HCT116 (cell line): ENCODE results near the gene NFATC3. TPM values are rescaled to one million over a fixed set of nuclear protein-coding genes. Genes with fewer than 3 reads are reported as not detected.

ENCODE experiments used
- ATAC-seq: fragments of 200-7000 bp; cut with Tn5 transposase; 2 replicates; pipeline ENCODE4 v1.9.1; 2020; ENCODE audit warnings: mild to moderate bottlenecking, moderate library complexity
- BruUV-seq: library from RNA; stranded (reverse); fragments of 400-500 nt; replicated peaks from 2 replicates; lab custom pipeline; 2021; lab: Mats Ljungman, UMichigan
- CTCF ChIA-PET: fragments of 300-600 bp; sonication (Branson Sonifier 250); formaldehyde crosslinking; loops from one replicate; lab custom pipeline; 2021; ENCODE audit warnings: antibody characterized with exemption; lab: Charles Lee
- POLR2A ChIA-PET: fragments of 300-600, 350-600 bp; sonication (Branson Sonifier 250); formaldehyde crosslinking; loops from one replicate; lab custom pipeline; 2021; ENCODE audit warnings: antibody characterized with exemption; lab: Charles Lee
- RAD21 ChIA-PET, 2 experiments: fragments of 300-600 bp; sonication (Branson Sonifier 250); formaldehyde crosslinking; loops; one replicate each; lab custom pipeline; 2023; ENCODE audit warnings: low total read pairs in 2 of 2; ENCODE audit not compliant: uncharacterized antibody in 2 of 2, unreplicated experiment in 2 of 2, low non-redundant PET in 1 of 2; lab: Charles Lee
- DNase-seq: peaks from one replicate; pipeline ENCODE4 v3.0.0-alpha.2; 2010; ENCODE audit warnings: low read depth, low spot score
- H2AFZ ChIP-seq: fragments of 200-600 bp; shearing (Covaris generic), sonication (generic); 2 replicates; pipeline ENCODE4 v1.6.1; 2017; ENCODE audit warnings: low read depth, mixed run types, mixed read lengths, antibody characterized with exemption, low read length; ENCODE audit not compliant: poor library complexity, severe bottlenecking
- H3K27ac ChIP-seq: 2 replicates; pipeline ENCODE4 v1.5.1; 2012; ENCODE audit warnings: low read depth, low read length
- H3K27me3 ChIP-seq: fragments of 200-600 bp; sonication (generic); 2 replicates; pipeline ENCODE4 v1.6.1; 2016; ENCODE audit warnings: mixed run types, low read length, mixed read lengths; ENCODE audit not compliant: insufficient read depth
- H3K36me3 ChIP-seq, 2 experiments: fragments of 200-500 bp in 1 of 2; fragments of 200-600 bp in 1 of 2; sonication (Bioruptor generic) in 1 of 2; sonication (generic) in 1 of 2; 2 replicates each; pipeline versions ENCODE4 v1.5.1 to v1.6.1; 2014 to 2016; ENCODE audit warnings: low read length in 2 of 2, inconsistent platforms in 1 of 2, mixed read lengths in 1 of 2, mixed run types in 1 of 2; ENCODE audit not compliant: insufficient read depth in 2 of 2, control insufficient read depth in 1 of 2
- H3K4me1 ChIP-seq, 2 experiments: fragments of 200-600 bp in 1 of 2; sonication (generic) in 1 of 2; 2 replicates each; pipeline versions ENCODE4 v1.5.1 to v1.6.1; 2012 to 2017; ENCODE audit warnings: low read length in 2 of 2, inconsistent platforms in 1 of 2, mild to moderate bottlenecking in 1 of 2, mixed read lengths in 1 of 2, mixed run types in 1 of 2, moderate library complexity in 1 of 2; ENCODE audit not compliant: insufficient read depth in 2 of 2, control insufficient read depth in 1 of 2
- H3K4me2 ChIP-seq: fragments of 200-600 bp; sonication (generic); 2 replicates; pipeline ENCODE4 v1.6.1; 2017; ENCODE audit warnings: mixed run types, low read length, mixed read lengths
- H3K4me3 ChIP-seq, 2 experiments: fragments of 200-600 bp in 1 of 2; sonication (generic) in 1 of 2; replicated peaks in 1 of 2; 2 replicates each; pipeline ENCODE4 v1.5.1; 2011 to 2016; ENCODE audit warnings: low read length in 2 of 2, control low read depth in 1 of 2, low read depth in 1 of 2, mild to moderate bottlenecking in 1 of 2, mixed read lengths in 1 of 2, mixed run types in 1 of 2
- H3K79me2 ChIP-seq: fragments of 200-600 bp; sonication (generic); 2 replicates; pipeline ENCODE4 v1.6.1; 2017; ENCODE audit warnings: mild to moderate bottlenecking, mixed run types, low read length, moderate library complexity, mixed read lengths; ENCODE audit not compliant: insufficient read depth
- H3K9ac ChIP-seq: fragments of 200-600 bp; sonication (generic); 2 replicates; pipeline ENCODE4 v1.6.1; 2016; ENCODE audit warnings: low read length, mixed read lengths
- H3K9me2 ChIP-seq: fragments of 200-600 bp; sonication (generic), shearing (Covaris generic); 2 replicates; pipeline ENCODE4 v1.6.1; 2017; ENCODE audit warnings: mixed run types, mild to moderate bottlenecking, moderate library complexity; ENCODE audit not compliant: insufficient read depth
- H3K9me3 ChIP-seq, 2 experiments: fragments of 200-500 bp in 1 of 2; fragments of 200-600 bp in 1 of 2; sonication (Bioruptor generic) in 1 of 2; sonication (generic) in 1 of 2; 2 replicates each; pipeline ENCODE4 v1.6.1; 2014 to 2017; ENCODE audit warnings: low read length in 2 of 2, mixed read lengths in 2 of 2, inconsistent platforms in 1 of 2, low read depth in 1 of 2, mild to moderate bottlenecking in 1 of 2, mixed run types in 1 of 2, moderate library complexity in 1 of 2; ENCODE audit not compliant: control insufficient read depth in 1 of 2, insufficient read depth in 1 of 2
- H4K20me1 ChIP-seq: fragments of 200-600 bp; sonication (generic), shearing (Covaris generic); 2 replicates; pipeline ENCODE4 v1.6.1; 2017; ENCODE audit warnings: mixed run types, mild to moderate bottlenecking, moderate library complexity; ENCODE audit not compliant: insufficient read depth
- EGR1 ChIP-seq: IDR thresholded peaks from 2 replicates; pipeline ENCODE4 v1.6.1; 2012; ENCODE audit warnings: low read depth
- ELF1 ChIP-seq: IDR thresholded peaks from 2 replicates; pipeline ENCODE4 v1.6.1; 2012; ENCODE audit warnings: low read depth, borderline replicate concordance
- JUND ChIP-seq: IDR thresholded peaks from 2 replicates; pipeline ENCODE4 v1.6.1; 2012
- REST ChIP-seq: IDR thresholded peaks from 2 replicates; pipeline ENCODE4 v1.6.1; 2012; ENCODE audit warnings: low read depth
- SIN3A ChIP-seq: IDR thresholded peaks from 2 replicates; pipeline ENCODE4 v1.6.1; 2012; ENCODE audit warnings: low read depth
- TCF7L2 ChIP-seq: IDR thresholded peaks from 2 replicates; pipeline ENCODE4 v1.7.0; 2011; ENCODE audit warnings: borderline replicate concordance, inconsistent platforms; ENCODE audit not compliant: insufficient read depth, insufficient read length; ENCODE audit errors: extremely low read depth
- ZFX ChIP-seq: fragments of 450-650 bp; IDR thresholded peaks from 2 replicates; pipeline ENCODE4 v1.6.1; 2017
- ZNF274 ChIP-seq: fragments of 200-500 bp; sonication (Bioruptor generic); IDR thresholded peaks from 2 replicates; pipeline ENCODE4 v1.6.1; 2014; ENCODE audit warnings: mild to moderate bottlenecking, low read depth, low read length, inconsistent platforms
- intact Hi-C: fragments of 100-400 bp; cut with micrococcal nuclease; formaldehyde crosslinking; loops from 2 replicates; pipeline ENCODE4 v1.10.0; 2022
- total RNA-seq: library from RNA; stranded (reverse); gene quantifications from one replicate; pipeline ENCODE4 v1.2.1, GENCODE V29; 2021; ENCODE audit not compliant: unreplicated experiment

Gene NFATC3
- total RNA-seq, 1 experiment from 2014 or later = 25.6 TPM

DNA sequence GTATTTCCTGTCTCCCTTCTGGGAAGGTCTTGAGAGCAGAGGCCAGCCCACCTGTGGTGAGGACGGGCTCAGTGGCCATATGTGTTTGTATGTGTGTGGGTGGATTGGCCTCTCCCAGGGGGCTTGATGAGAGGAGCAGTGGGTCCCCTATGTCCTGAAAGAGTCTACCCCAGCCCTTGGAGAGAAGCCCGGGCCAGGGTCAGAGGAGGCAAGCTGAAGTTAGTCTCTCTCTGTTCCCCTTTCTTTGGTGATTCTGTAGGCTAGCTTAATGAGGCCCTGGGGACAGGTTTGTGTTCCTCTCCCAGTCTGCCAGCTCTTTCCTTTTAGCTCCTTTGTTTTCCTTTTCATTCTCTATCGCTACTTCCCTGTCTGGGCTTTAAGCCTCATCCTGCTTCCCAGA lies 23.8 kb upstream of the NFATC3 start:
- ChIA-PET CTCF (interaction anchor here (1.0 to 1.3 kb wide), 2 partner anchors 10 to 20 kb away, joined by 3 to 4 read pairs; no protein-coding TSS in a partner anchor), POLR2A (no interaction called here)

More for the DNA sequence above, 23.8 kb upstream of the NFATC3 start:
- BruUV-seq = no TSS peak
- intact Hi-C loops = no loop called here
- no peak for DNase-seq
- Histone ChIP-seq H3K9me2 (no peaks in the 10 kb centered on the region), H3K4me2 (no peak overlapping the region), H2AFZ (no peak overlapping the region), H3K36me3 (peaks cover 0 to 23% of the 10 kb centered on the region in 2 experiments; a peak in 1 of 4 replicates), H3K27ac (no peak overlapping the region), H3K4me1 (no peaks in the 10 kb centered on the region), H3K4me3 (no peak overlapping the region), H3K79me2 (no peaks in the 10 kb centered on the region)
- RAD21 ChIA-PET = no interaction called here
- no peak for TF ChIP-seq SIN3A
- TF ChIP-seq ELF1 = no peak
- TF ChIP-seq JUND = no peak
- TF ChIP-seq TCF7L2 = no peak
- no peak for TF ChIP-seq ZNF274
- TF ChIP-seq REST = no peak
- TF ChIP-seq EGR1 = no peak
- TF ChIP-seq ZFX = no peak
- TF ChIP-seq, all 23 proteins: peak for 0
- H3K9me3 ChIP-seq = no peaks in the 10 kb centered on the region
- no peak overlapping the region for H3K9ac ChIP-seq
- H4K20me1 ChIP-seq = no peaks in the 10 kb centered on the region
- no peak for ATAC-seq
- H3K27me3 ChIP-seq = no peaks in the 10 kb centered on the region
